Stimulated activated CD4-positive, alpha-beta T cell treated with anti-CD3 and anti-CD28 coated beads, Interleukin-1b, Interleukin-23, amount 100 ng/mL, for 4 hours (primary cell): Measurements from ENCODE around the gene VWF.
"Not testable (repeated sequence)": the region's sequence is repeated elsewhere in the genome, so short reads cannot be mapped to it uniquely, and the experiment has no call there.

Experiments used
- DNase-seq, 2 donors: peaks; one replicate each; pipeline ENCODE4 v3.0.0-alpha.2; 2020; ENCODE audit warnings: low read depth in 2 of 2

VWF gene

DNA sequence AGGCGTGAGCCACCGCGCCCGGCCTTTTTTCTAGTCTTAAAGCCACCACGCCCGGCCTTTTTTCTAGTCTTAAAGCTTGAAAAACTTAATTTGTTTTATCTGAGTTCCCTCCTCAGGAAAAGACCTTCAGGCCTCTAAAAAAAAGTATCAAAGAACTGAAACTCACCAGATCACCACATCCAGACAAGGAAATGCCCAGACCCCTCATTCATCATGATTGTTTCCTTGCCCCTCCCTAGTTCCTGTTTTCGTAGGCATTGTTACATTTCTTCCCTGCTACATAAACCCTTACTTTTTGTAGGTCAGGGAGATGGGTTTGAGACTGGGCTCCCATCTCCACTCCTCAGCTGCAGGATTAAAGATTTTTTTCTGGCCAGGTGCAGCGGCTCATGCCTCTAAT is 21.1 kb upstream of the VWF start:
- no peak for DNase-seq

DNA sequence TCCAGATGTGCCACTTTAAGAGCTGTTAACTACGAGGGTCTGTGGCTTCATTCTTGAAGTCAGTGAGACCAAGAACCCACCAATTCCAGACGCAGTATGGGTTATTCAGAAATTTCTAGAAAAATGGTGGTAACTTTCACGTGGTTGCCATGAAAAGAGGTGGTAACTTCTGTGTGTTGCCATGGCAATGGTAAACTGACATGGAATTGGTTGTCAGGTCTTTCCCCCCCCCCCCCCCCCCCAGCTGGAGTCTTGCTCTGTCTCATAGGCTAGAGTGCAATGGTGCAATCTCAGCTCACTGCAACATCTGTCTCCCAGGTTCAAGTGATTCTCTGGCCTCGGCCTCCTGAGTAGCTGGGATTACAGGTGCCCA is 18.8 kb upstream of the VWF start:
- no peak for DNase-seq

DNA sequence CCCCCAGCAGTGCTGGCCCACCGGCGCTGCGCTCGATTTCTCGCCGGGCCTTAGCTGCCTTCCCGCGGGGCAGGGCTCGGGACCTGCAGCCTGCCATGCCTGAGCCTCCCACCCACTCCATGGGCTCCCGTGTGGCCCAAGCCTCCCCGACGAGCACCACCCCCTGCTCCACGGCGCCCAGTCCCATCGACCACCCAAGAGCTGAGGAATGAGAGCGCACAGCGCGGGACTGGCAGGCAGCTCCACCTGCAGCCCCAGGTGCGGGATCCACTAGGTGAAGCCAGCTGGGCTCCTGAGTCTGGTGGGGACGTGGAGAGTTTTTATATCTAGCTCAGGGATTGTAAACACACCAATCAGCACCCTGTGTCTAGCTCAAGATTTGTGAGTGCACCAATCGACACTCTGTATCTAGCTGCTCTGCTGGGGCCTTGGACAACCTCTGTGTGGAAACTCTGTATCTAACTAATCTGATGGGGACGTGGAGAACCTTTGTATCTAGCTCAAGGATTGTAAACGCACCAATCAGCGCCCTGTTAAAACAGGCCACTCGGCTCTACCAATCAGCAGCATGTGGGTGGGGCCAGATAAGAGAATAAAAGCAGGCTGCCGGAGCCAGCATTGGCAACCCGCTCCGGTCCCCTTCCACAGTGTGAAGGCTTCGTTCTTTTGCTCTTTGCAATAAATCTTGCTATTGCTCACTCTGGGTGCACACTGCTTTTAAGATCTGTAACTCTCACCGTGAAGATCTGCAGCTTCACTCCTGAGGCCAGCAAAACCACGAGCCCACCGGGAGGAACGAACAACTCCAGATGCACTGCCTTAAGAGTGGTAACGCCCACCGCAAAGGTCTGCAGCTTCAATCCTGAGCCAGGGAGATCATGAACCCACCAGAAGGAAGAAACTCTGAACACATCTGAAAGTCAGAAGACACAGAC is 18.2 kb upstream of the VWF start:
- DNase-seq, result not testable (repeated sequence)

DNA sequence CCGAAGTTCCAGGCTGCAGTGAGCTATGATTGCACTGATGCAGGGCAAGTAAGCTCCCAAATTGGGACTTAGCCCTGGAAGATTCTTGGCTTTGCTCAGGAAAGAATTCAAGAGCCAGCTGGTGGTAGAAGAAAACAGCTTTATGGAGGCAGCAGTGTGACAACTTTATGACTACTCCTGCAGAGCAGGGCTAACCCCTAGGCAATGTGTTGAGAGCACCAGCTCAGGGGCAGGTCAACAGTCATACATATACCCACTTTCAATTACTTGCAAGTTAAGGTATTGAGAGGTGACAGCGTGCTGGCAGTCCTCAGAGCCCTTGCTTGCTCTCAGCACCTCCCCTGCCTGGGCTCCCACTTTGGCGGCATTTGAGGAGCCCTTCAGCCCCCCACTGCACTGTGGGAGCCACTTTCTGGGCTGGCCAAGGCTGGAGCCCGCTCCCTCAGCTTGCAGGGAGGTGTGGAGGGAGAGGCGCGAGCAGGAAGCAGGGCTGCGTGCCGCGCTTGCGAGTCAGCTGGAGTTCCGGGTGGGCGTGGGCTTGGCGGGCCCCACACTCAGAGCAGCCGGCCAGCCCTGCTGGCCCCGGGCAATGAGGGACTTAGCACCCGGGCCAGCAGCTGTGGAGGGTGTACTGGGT is 17.4 kb upstream of the VWF start:
- not testable (repeated sequence) for DNase-seq

DNA sequence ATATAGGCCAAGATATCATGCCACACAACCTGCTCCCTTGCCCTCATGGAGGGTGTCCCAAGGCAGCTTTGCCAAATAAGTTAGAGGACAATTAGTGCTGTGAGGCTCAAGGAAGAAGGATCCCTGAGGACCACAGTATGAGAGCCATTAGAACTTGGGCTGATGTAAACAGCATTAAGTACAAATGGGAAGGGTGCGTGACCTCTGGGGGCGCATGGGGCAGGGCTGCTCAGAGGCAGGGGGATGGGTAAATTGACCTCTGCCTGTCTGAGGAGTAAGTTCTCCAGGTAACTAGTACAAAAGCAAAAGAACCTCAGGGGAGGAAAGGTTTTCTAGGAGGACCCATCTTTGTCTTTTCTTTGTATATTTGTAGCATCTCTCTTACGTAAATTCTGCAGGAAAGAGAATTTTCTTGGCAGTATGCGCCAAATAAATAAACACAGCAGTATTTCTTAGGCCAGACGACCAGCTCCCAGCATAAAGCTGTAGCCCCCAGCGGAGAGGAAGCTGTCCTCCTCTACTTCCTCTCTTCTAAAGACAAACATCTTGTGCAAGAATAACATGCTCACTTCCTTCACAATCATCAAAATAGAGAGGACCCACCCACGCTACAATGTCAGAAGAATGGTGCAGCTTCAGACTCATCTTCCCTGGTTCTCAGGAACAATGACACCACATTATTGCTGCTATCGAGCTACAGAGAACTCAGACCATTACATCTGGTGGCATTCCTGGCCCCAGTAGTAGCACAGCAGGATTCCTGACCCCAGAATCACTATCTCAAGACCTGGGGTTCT is 16.4 kb upstream of the VWF start:
- DNase-seq, result peak in 1 of 2 donors; percentile 29

DNA sequence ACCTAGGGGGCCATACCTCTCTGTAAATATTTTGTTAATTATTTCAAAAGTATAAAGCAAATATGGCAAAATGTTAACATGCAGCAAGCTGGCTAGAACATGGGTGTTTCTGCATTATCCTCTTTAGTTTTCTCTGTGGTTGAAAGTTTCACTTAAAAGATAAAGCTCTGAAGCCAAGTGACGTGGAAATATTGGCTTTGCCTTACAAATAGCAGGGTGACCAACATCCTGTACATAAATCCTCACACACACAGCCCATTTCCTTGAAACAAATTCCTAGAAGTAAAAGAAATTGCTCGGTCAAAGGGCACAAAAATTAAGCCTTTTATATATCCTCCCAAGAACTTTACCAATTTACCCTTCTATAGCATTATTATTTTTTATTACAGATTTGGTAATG is 10.6 kb upstream of the VWF start:
- no peak for DNase-seq

DNA sequence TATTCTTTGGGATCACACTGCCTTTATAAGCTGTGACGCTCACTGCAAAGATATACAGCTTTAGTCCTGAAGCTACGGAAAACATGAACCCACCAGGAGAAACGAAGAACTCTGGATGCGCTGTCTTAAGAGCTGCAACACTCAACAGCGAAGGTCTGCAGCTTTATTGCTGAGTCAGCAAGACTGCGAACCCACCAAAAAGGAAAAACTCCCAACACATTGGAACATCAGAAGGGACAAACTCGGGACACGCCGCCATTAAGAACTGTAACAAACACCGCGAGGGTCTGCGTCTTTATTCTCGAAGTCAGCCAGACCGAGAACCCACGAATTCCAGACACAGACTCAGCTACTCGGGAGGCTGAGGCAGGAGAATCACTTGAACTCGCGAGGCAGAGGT is 9.2 kb upstream of the VWF start:
- no peak for DNase-seq

DNA sequence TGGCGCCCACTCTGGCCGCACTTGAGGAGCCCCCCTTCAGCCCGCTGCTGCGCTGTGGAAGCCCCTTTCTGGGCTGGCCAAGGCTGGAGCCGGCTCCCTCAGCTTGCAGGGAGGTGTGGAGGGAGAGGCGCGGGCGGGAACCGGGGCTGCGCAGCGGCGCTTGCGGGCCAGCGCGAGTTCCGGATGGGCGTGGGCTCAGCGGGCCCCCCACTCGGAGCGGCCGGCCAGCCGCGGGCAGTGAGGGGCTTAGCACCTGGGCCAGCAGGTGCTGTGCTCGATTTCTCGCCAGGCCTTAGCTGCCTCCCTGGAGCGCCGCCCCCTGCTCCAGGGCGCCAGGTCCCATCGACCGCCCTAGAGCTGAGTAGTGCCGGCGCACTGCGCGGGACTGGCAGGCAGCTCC is 8.0 kb upstream of the VWF start:
- no peak for DNase-seq

DNA sequence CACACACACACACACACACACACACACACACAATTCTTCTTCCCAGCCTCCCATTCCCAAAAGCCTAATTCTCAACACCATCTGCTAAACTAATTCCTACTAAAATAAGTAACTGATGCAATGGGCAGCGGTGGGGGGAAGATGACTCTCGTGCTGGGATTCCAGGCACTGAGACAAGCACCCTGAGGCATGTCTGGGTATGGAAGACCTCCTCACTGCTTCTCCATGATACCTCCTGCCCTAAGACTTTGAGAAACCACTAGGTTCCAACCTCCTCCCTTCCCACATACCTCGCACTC is 789 bp upstream of the VWF start:
- DNase-seq, result no peak

DNA sequence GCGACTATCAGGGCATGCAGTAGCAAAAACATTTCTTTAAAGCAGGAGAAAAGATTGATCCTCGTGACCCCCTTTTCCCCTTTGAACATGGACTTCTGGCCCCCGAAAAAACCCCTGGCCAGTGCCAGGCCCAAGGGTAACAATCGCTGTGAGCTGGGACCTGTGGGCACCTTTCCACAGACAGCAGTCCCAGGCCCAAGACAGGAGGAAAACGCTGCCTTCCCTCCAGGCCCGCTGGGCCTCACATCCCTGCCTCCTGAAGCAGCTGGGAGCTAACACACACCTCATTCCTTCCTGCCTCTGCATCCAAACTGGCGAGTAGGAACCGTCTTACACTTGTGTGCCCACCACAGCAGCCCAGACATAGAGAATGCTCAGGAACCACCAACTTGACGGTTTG is 1.2 kb downstream of the VWF start:
- DNase-seq, result no peak

DNA sequence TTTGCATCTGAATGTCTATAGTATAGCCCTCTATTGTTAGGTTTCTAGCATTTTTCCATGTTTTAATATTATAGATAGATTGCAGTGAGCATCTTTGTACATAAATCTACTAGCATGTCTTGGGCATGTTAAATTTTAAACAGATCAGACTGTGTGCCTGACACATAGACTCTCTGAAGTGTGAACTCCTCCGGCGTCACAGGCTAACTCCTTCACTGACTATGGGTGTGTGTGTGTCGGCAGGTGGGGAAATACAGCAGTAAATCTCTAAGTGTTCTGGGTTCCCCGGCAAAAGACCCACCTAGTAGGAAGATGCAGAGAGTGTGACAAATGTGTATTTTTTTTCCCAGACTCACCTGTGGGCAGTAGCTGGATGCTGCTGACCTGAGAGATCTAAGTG is 2.3 kb downstream of the VWF start:
- DNase-seq, result no peak

DNA sequence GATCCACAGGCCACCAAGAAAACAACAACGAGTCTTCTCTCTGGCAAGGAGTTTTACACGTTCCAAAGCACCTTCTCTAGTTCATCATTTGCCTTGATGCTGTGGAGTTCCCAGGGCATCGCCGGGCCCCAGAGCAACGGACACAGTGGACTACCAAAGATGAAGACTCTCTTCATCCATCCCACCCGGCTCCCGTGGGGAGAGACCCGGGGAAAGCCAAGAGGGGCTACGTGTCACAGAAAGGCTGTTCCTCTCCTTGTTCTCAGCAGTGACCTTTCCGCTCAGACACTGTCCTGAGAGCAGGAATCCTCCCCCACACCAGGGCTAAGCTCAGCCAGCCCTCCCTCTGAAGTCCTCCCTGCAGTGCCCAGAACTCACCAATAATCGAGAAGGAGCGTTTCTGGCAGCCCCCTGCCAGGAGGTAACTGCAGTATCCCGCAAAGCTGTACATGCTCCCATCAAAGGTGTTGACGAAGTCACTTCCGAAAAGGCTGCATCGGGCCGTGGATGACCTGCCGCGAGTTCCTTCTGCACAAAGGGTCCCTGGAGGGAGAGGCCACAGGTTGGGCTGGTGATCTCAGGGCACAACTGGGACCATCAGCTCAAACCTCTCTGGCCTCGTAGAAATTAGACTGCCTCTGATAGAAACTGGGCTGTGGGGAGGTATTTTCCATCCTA is 3.5 kb downstream of the VWF start:
- no peak for DNase-seq

DNA sequence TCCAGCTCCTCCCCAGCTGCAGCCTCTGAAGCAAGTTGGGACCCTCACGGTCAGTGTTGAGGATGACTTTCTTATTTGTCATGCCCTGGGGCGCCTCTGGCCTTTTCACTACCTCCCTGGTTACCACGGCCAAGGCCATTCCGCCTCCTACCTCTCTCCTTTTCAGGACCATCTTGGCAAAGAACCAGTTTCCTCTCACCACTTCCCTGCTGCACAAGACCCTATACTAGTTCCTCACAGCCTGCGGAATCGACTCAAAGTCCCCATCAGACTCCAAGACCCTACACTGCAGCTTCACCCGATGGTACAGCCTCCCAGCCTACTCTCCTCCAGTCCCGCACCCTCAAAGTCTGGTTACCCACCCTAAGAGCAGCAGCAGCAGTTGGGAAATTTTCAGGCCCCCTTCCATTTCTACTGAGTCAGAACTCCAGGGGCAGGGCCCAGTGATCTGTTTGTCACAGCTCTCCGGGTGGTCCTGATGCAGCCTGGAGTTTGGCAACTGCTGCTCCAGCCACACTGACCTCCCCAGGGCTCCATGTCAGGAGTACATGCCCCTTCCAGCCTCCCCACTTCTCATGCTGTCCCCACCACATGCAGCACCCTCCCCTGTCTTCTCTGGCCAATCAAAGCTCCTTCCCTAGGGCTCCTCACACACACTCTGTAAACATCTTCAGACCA is 5.4 kb downstream of the VWF start:
- no peak for DNase-seq

DNA sequence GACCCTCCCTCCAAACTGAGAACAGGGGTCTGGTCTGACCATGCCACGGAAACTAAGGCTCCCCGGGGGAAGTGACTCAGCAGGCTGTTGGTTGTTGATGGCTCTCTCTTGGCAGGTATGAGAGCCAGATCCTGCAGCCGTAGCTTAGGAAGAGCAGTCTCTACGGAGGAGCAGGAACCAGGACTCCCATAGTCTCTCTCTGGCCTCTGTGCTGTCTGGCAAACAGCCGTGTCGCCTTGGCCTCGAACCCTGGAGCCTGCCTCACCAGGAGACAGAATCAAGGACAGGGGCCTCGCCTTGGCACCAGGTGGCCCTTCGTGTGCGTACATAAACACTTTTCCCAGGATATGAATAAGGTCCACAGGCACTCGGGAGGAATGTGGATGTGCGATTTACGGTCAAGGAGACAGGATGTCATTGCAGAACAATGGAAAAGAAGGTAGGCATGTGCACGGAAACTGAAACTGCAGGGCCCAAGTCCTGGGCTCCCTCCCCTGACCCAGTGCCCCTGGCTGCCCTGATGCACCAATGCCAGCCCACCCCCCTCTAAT is 7.9 kb downstream of the VWF start:
- DNase-seq, result no peak

DNA sequence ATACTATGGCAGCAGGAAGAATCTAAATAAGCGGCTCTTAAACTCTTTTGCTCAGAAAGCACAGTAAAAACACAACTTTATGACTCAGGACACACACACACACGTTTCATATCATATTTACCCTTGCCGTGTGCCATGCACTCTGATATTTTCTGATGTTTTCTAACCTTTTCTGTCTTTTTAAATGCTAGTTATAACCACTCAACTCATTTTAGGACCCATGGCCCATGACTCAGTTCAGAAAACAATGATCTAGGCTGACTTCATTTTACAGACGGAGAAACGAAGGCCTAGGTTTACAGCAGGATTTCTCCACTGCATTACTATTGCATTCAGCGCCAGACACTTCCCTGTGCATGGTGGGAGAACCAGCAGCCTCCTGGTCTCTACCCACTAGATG is 9.1 kb downstream of the VWF start:
- DNase-seq, result no peak

DNA sequence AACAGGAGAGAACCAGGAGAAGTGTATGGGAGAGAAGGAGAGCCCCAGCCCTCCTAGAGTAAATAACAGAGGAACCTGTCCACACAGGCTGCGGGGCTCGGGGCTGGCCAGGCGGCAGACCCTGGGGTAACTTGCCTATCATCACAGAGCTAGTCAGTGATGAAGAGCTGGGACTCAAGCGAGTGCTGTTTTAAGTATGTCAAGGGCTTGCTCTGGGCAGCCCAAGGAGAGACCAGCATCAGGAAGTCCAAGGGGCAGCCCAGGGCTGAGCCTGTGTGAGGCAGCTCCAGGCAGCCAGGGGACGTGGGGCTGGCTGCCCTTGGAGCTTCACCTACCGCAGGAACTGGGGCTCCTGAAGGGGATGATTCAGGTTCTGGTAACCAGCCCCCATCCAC is 10.0 kb downstream of the VWF start:
- DNase-seq, result no peak

DNA sequence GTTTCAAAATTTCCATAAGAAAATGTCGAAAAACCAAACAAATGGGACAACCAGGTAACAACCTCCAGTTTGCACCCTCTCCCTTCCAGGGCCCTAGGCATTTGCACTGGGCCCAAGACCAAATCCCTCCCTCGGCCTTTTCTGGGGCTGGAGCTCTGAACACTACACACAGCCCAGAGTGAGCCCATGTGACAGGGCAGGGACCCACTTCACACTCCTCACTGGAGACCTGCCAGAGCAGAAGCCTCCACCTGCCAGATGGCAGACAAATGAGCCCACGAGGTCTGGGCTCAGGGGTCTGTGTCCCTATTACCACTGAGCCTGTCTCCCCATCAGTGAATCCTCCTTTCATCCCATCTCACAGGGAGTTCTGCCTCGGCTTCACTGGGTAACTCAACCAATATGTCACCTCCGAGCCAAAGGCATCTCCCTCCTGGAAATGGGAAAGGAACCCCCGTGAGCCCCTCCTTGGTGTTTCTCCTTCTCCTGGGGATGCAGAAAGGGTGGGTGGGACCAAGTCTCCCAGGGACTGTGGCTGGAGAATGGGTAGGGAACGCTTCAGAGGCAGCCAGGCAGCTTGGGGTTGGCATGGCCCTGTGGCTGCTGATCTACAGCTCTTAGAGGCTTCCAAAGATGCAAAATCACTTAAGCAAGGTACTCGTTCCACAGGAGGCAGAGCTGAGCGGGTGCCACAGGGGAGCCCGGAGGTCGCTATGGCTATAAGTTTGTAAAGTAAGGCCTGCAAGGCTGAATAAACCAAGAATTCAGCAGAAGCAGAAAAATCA is 10.6 kb downstream of the VWF start:
- DNase-seq, result no peak

DNA sequence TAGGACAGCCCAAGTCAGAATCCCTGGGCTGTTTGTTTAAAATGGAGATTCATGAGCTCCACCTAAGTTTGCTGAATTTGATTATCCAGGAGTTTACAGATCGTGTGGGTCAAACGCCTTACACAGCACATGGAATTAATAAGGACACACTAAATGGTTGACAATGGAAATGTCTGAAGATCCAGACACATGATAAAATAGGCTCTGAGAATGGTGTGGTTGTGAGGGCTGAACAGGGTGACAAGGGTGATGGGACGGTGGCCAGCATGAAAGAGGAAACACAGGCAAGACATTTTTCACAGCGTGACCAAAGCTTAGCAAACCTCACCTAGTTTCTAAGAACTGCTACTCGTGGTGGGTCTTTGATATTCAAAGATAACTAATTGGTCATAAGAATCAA is 12.5 kb downstream of the VWF start:
- DNase-seq, result no peak

DNA sequence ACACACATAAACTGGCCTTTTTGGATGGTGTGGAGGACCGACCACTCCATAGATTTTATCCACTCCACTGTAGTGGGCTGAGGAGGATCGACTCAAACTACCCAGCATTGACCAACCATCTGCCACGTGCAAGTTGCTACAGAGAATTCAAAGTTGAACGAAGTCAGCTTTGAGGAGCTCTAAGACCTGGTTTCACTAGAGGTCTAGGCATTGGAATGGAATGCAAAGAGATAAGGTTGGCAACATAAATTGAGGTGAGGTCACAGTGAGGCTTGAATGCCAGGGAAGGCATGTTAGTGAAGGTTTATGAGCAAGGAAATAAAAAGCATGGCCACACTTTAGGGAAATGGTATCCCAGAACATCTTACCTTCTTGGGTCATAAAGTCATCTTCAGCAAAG is 14.5 kb downstream of the VWF start:
- no peak for DNase-seq

DNA sequence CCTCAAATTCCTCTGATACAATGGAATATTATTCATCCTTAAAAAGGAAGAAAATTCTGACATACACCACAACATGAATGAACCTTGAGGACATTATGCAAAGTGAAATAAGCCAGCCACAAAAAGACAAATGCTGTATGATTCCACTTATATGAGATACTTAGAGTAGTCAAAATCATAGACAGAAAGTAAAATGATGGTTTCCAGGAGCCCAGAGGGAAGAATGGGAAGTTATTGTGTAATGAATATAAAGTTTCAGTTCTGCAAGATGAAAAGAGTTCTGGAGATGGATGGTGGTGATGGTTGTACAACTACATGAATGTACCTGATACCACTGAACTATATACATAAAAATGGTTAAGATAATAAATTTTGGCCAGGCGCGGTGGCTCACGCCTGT is 18.3 kb downstream of the VWF start:
- no peak for DNase-seq

DNA sequence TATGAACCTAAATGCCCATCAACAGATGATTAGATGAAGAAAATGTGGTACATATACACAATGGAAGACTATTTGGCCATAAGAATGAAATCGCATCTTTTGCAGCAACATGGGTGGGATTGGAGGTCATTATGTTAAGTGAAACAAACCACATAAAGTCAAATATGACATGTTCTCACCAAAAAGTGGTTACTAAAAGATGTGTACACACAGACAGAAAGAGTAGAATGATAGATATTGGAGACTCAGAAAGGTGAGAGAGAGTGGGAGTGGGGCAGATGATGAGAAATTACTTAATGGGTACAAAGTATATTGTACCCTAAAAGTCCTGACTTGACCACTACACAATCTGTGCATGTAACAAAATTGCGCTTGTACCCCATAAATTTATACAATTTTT is 19.6 kb downstream of the VWF start:
- no peak for DNase-seq
